HG03025 (cell line): ENCODE data around the gene WDR7.

Experiments
- ATAC-seq: cut with Tn5 transposase; IDR thresholded peaks from one replicate; pipeline ENCODE4 v1.9.1; 2021; ENCODE audit warnings: mild to moderate bottlenecking, moderate library complexity; ENCODE audit not compliant: unreplicated experiment, low FRiP score

The WDR7 gene

DNA sequence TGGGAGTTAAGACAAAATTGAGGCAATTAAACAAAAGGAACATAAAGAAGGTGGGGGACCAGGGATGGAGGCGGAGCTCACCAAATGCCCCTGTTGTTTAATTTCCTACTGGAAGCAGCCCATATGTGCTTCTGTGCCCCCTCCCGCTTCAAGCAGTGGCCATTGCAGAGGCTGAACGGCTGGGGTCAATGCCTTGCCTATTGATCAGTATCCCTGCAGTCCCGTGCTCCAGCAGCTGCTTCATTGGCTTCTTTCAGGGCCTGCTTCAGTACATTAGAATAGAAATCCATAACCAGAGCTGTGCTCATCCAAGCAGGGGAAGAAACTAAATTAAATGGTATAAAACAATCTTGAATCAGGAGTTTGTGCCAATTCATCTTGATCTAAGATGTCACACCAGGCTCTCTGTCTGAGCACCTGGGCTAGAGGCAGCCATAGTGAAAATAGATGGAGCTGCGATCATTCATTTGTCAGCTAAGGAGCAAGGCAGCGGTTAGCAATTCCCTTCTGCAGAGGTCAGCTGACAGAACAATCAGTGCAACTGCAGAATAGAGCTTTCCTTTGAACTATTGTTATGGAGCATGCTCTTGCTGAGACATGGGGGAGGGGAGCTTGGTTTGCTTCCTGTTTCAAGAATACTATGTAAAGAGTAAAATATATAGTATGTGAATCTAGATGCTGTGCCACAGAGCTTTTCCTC lies 222.4 kb downstream of the WDR7 start:
- no peak for ATAC-seq

DNA sequence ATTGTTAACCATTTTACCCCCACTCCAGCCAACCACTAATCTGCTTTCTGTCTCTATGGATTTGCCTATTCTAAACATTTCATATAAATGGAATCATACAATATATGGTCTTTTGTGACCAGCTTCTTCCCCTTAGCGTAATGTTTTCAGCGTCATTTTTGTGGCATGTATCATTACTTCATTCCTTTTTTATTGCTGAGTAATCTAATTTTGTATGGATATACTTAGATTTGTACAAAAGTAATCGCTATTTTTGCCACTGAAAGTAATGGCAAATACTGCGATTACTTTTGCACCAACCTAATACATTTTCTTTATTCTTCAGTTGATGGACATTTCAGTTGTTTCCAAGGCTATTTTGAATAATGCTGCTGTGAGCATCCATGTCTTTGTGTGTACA lies 227.6 kb downstream of the WDR7 start:
- no peak for ATAC-seq

DNA sequence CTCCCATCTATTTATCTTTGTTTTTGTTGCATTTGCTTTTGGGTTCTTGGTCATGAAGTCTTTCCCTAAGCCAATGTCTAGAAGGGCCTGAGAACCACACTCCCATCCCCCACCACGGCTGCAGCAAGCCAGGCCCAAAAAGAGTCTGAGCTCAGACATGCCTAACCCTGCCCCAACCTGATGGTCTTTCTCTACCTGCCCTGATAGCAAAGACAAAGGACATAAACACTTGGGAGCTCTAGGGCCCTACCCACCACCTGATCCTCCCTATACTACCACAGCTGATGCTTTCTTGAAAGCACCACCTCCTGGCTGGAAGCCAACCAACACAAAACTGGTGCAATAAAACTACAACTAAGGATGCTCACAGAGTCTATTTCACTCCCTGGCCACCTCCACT lies 233.4 kb downstream of the WDR7 start:
- ATAC-seq, result no peak

DNA sequence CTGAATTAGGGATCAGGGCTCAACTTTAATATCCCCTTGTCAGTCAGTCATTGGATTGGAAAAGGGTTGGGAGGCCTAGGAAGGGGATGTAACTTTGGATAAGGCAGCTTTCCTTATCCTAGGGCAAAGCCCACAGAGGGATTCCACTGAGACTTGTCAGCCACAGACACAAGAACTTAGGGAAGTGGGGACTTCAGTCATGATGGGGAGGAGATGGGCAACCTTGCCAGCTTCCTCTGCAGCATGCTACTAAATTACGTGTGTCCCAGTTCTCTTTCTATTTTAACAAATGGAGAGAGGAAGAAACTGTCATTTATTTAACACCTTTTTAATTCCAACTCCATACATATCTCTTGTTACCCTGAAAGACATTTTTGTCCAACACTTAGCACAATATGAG lies 237.8 kb downstream of the WDR7 start:
- ATAC-seq, result no peak

DNA sequence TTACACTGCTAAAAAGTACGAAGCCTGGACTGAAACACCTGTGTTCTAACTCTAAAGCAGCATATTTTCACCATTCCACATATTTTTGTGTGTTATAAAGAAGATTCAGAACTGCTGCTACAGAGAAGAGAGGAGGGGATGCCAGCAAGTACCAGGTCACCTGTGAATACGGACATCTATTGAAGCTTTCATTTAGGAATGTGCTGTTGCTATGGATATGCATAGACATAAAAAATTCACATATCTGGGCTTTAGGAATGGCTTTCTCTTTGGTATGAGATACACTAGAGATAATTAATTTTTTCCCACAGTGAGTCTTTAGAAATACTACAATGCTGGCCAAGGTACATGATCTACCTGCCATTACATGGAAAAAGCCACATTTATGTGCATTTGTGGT lies 238.5 kb downstream of the WDR7 start:
- no peak for ATAC-seq

GRCh38 chr18:56890632-56891031 lies 239.5 kb downstream of the WDR7 start:
- no peak for ATAC-seq

GRCh38 chr18:56891116-56891515 lies 240.0 kb downstream of the WDR7 start:
- ATAC-seq, result no peak

- no peak for ATAC-seq
Measured at GRCh38 chr18:56891870-56892269, 240.7 kb downstream of the WDR7 start.

GRCh38 chr18:56897122-56897521 lies 246.0 kb downstream of the WDR7 start:
- ATAC-seq, result no peak

GRCh38 chr18:56899660-56900059 lies 248.5 kb downstream of the WDR7 start:
- ATAC-seq, result no peak

- no peak for ATAC-seq
Measured at GRCh38 chr18:56900195-56901094, 249.3 kb downstream of the WDR7 start.

DNA sequence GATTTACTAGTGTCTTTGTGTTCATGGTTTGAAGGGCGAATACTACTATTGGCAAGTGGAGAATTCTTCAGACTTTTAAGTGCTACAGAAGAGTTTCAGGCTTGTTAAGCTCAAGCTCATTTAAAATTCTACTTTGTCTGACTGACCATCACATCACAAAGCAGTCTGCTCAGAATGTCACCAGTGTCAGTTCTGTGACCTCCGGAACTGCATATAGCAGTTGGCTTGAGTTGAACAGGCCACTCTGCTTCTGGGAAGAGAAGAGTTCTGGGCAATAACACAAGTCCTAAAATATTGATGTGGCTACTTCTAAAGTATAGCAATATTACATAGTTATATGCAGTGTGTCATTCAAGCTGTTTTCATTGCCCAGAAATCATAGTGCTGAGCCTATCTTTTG lies 250.8 kb downstream of the WDR7 start:
- ATAC-seq, result no peak

GRCh38 chr18:56902653-56903052 lies 251.5 kb downstream of the WDR7 start:
- no peak for ATAC-seq

DNA sequence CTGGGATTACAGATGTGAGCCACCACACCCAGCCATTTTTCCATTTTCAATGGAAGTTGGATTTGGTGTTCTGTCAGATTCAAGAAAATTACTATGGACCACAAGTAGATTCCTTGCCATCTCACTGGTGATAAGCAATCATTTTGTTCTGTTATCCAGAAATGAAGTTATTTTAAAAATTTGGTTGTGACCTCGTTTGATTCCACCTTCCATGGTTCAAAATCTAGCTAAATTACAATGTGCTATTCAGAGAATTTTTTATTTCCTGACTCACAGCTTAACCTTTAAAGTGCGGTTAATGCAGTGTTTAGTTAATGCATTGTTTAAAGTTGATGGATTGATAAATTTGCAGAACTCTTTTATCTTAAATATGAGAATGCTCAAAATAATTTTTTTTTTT lies 252.5 kb downstream of the WDR7 start:
- ATAC-seq, result no peak

DNA sequence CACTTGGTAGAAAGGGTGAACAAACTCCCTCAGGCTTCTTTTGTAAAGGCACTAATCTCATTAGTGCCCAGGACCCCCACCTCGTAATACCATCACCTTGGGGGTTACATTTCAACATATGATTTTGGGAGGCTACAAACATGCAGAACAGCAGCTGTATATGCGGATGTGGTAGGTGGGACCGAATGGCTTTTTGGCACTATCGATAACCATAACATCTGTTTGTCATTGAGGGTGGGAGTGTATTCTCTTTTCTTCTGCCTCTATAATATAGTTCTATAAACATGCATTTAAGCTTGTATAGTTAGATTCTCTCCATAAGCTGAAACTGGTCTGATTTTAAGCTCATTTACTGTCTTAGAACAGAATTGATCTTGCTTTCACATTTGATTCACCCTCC lies 256.6 kb downstream of the WDR7 start:
- ATAC-seq, result no peak

DNA sequence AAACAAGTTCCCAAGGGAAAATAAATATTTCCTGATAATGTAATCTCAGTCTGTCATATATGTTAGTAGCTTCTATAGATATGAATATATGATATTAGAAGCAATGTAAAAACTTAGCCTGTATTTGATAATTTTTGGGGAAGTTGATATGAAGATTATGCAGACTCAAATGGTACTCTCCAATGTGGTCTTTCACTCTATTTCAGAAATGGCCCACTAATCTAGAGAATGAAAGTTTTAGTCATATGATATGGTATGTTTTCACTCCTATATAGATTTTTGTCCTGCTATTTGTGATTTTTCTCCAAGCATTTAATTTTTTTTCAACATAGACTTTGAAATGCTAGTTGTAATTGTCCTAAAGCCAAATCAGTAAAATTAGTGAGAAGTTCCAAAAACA lies 259.1 kb downstream of the WDR7 start:
- no peak for ATAC-seq

DNA sequence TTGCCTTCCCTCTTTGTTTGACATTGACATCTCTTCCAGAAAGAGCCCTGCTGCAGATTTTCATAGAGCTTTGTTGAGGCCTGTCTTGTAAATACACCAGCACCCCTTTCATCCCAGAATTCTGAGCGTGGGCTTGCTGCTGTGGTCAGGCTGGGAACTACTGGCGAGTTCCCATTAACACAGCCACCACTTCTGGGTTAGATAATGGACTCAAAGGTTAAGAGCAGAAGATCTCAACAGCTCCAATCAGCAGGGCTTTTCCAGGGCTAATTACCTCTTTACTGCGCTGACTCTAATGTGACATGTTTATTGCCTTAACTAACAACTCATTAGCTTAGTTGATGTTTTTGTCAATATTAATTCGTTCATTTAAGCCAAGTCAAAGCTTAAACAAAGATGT lies 259.8 kb downstream of the WDR7 start:
- no peak for ATAC-seq

GRCh38 chr18:56913941-56914340 lies 262.8 kb downstream of the WDR7 start:
- ATAC-seq, result no peak

GRCh38 chr18:56919190-56919589 lies 268.0 kb downstream of the WDR7 start:
- ATAC-seq, result no peak

GRCh38 chr18:56921896-56922480 lies 270.8 kb downstream of the WDR7 start:
- peak; percentile 72 for ATAC-seq

DNA sequence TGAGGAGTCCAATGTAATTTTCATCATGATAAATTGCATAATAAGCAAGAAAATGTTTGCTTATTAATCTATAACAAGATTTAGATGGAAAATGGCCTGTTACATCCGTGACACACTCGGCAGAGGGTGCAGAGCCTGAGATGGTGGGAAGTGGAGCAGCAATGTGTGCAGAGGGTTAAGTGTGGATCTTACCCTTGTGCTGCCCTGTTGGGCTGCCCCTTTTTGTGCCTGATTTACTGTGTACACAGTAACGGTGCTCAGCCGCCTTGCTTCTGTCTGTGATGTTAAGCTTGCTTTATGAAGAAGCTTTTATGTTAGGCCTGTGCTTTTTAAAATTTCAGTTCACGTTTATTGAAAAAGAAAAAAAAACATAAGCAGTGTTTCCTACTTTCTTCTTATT lies 275.6 kb downstream of the WDR7 start:
- ATAC-seq, result no peak

GRCh38 chr18:56927786-56928185 lies 276.6 kb downstream of the WDR7 start:
- ATAC-seq, result no peak
